Memory B cell (primary cell): Measurements from ENCODE around the gene C3orf20.

Source experiments
- ATAC-seq: fragments of 150-1000 bp; cut with Tn5 transposase; 2 replicates; pipeline ENCODE4 v1.10.0; 2021; ENCODE audit warnings: low read depth, mild to moderate bottlenecking, moderate library complexity
- DNase-seq, 2 donors: peaks; one replicate each; pipeline ENCODE4 v3.0.0; 2022; ENCODE audit warnings: low spot score in 2 of 2
- H3K27ac Mint-ChIP-seq: one replicate; pipeline ENCODE4 v1.8.0; 2022; ENCODE audit warnings: mild to moderate bottlenecking, moderate library complexity, mixed read lengths
- H3K27me3 Mint-ChIP-seq: one replicate; pipeline ENCODE4 v1.8.0; 2022; ENCODE audit warnings: mixed read lengths
- H3K36me3 Mint-ChIP-seq: one replicate; pipeline ENCODE4 v1.8.0; 2022; ENCODE audit warnings: mild to moderate bottlenecking, mixed read lengths
- H3K4me1 Mint-ChIP-seq: one replicate; pipeline ENCODE4 v1.8.0; 2022; ENCODE audit warnings: mixed read lengths
- H3K4me3 Mint-ChIP-seq: one replicate; pipeline ENCODE4 v1.8.0; 2022; ENCODE audit warnings: mild to moderate bottlenecking, moderate library complexity, mixed read lengths
- H3K9me3 Mint-ChIP-seq: one replicate; pipeline ENCODE4 v1.8.0; 2022; ENCODE audit warnings: mixed read lengths

Gene C3orf20

DNA sequence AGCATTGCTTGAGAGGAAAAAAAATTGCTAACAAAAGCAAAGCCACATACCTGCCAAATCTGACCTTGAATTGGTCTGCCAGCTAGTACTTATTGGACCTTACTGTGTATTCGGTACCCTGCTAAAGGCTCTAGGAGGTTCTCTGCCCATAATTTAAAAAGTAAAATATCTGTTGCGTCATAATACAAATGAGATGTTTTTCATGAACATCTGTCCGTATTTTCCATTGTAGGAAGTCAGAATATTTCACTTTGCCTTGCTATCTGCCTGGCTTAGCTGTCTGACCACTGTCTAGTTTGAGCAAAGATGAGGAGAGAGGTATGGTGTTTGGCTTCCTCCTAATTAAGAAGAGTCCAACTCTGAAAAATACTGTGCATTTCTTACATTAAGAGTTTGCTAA is 10.8 kb upstream of the C3orf20 start:
- peaks cover 41% of the 10 kb centered on the region for H3K36me3 Mint-ChIP-seq

DNA sequence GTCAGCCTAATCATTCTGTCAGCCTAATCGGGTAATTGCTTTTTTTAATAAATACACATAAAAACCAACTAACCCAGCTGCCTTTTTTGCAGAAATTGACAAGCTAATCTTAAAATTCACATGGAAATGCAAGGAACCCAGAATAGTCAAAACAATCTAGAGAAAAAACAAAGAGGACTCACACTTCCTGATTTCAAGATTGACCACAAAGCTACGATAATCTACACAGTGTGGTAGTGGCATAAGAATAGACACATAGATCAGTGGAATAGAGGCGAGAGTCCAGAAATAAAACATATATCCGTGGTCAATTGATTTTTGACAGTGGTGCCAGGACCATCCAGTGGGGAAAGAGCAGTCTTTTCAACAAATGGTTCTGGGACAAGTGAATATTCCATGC is 2.4 kb upstream of the C3orf20 start:
- peaks cover 24% of the 10 kb centered on the region for H3K36me3 Mint-ChIP-seq
- H3K9me3 Mint-ChIP-seq: no peaks in the 10 kb centered on the region
- no peaks in the 10 kb centered on the region for H3K27me3 Mint-ChIP-seq

More for the DNA sequence above, 10.8 kb upstream of the C3orf20 start:
- Mint-ChIP-seq H3K27ac (no peak overlapping the region), H3K4me1 (peaks cover 2% of the 10 kb centered on the region), H3K9me3 (no peaks in the 10 kb centered on the region), H3K27me3 (no peaks in the 10 kb centered on the region), H3K4me3 (no peak overlapping the region)
- DNase-seq (no peak), ATAC-seq (no peak)

DNA sequence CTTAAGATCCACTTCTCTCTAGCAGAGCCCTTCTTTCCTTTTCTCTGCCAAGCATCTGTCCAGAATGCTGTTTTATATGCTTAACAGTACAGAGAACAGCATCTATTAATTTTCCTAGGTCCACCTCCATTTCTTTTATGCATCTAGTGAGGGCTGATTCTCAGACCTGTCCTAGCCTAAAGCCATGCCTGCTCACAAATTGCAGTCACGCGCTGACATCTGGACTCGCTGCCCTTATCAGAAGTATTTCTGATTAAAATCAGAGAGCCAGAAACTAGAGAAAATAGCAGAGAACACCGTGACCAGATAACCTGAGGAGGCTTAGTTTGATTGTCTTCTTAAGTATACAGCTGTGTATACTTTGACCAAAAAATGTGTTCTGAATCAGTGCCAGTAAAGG is 1.9 kb downstream of the C3orf20 start:
- DNase-seq: no peak
- ATAC-seq: no peak
- Mint-ChIP-seq H3K9me3 (peaks cover 6% of the 10 kb centered on the region), H3K4me3 (no peak overlapping the region), H3K27me3 (no peaks in the 10 kb centered on the region), H3K36me3 (peaks cover 14% of the 10 kb centered on the region), H3K27ac (no peak overlapping the region), H3K4me1 (peaks cover 3% of the 10 kb centered on the region)

More for the DNA sequence above, 2.4 kb upstream of the C3orf20 start:
- DNase-seq (no peak), ATAC-seq (no peak)
- Mint-ChIP-seq H3K4me3 (no peak overlapping the region), H3K4me1 (no peaks in the 10 kb centered on the region), H3K27ac (peak overlapping the region; percentile 72)

DNA sequence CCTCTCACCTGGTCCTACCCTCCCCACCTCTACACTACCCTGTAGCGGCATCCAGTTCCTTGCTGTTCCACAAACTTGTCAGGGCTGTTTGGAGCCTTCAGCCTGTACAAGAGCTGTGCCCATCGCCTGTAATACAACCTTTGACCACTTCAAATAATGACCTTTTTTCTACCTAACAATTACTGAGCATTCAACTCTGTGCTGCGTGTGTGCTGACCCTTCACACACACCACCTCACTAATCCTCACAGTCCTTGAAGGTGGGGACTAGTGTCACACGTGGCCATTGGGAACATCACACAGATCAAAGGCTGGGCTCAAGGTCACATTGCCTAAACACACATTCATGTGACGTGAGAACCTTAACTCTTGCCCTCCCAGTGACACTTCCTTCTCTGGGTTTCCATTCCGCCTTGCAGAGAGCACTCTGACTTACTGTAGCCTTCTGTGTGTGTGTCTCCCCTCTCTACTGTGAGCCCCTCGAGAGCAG is 3.1 kb downstream of the C3orf20 start:
- DNase-seq (no peak), ATAC-seq (no peak)
- H3K9me3 Mint-ChIP-seq: peaks cover 6% of the 10 kb centered on the region
- H3K36me3 Mint-ChIP-seq: peaks cover 7% of the 10 kb centered on the region
- peaks cover 3% of the 10 kb centered on the region for H3K4me1 Mint-ChIP-seq
- no peak overlapping the region for H3K4me3 Mint-ChIP-seq
- H3K27ac Mint-ChIP-seq: no peak overlapping the region
- H3K27me3 Mint-ChIP-seq: no peaks in the 10 kb centered on the region

DNA sequence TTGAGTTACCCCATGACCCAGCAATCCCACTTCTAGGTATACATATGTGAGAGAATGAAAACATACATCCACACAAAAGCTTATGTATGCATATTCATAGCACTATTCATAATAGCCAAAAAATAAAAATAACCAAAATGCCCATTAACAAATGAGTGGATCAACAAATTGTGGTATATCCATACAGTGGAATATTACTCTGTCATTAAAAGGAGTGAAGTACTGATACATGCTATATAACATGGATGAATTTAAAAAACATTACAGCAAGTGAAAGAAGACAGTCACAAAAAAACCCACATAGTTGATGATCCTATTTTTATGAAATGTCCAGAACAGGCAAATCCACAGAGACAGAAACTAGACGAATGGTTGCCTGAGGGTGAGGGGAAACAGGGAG is 5.2 kb downstream of the C3orf20 start:
- H3K4me3 Mint-ChIP-seq: no peak overlapping the region
- no peak overlapping the region for H3K27ac Mint-ChIP-seq
- H3K36me3 Mint-ChIP-seq: peaks cover 7% of the 10 kb centered on the region
- H3K9me3 Mint-ChIP-seq: peaks cover 6% of the 10 kb centered on the region
- ATAC-seq (no peak), DNase-seq (no peak)
- H3K4me1 Mint-ChIP-seq: peaks cover 3% of the 10 kb centered on the region
- H3K27me3 Mint-ChIP-seq: no peaks in the 10 kb centered on the region

DNA sequence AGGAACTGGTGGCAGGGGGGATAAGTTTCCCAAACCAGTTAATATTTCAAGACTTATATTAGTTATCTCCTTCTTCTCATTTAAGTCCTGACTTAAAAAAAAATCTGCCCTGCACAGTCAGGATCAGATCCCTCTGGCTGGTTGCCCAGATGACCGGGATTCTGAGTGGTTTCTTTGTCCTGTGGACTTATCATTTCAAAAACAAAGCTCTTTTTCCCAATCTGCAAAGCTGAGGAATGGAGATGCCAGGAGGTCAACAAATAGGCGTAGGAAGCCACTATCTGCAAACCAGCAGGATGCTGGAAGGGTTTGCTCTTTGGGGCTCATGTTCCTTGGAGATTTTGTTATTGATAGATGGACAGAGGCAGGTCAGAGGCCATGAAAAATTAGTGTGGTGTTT is 5.8 kb downstream of the C3orf20 start:
- no peaks in the 10 kb centered on the region for H3K27me3 Mint-ChIP-seq
- peaks cover 7% of the 10 kb centered on the region for H3K36me3 Mint-ChIP-seq
- peaks cover 6% of the 10 kb centered on the region for H3K9me3 Mint-ChIP-seq
- ATAC-seq (no peak), DNase-seq (no peak)
- no peak overlapping the region for H3K4me3 Mint-ChIP-seq
- H3K27ac Mint-ChIP-seq: no peak overlapping the region
- peaks cover 8% of the 10 kb centered on the region for H3K4me1 Mint-ChIP-seq

DNA sequence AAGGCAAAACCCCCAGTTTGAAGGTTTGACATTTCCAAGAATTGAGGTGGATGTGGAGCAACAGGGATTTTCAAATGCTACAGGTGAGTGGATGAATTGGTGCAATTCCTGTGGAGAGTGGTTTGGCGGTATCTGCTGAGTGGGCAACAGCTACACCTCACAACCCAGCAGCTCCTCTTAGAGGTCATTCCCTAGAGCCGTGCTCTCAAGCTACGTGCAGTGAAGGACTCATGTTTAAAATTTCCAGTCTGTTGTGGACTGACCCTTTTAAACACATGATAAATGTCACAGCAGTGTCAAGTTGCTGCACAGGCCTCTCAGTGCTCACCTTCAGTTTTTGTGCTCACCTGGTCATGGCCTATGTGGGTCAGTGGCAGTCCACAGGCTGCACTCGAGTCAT is 9.5 kb downstream of the C3orf20 start:
- Mint-ChIP-seq H3K27ac (no peak overlapping the region), H3K36me3 (peaks cover 4% of the 10 kb centered on the region), H3K4me3 (no peak overlapping the region), H3K27me3 (peaks cover 1% of the 10 kb centered on the region), H3K9me3 (peaks cover 4% of the 10 kb centered on the region), H3K4me1 (peaks cover 15% of the 10 kb centered on the region)
- ATAC-seq (no peak), DNase-seq (no peak)

DNA sequence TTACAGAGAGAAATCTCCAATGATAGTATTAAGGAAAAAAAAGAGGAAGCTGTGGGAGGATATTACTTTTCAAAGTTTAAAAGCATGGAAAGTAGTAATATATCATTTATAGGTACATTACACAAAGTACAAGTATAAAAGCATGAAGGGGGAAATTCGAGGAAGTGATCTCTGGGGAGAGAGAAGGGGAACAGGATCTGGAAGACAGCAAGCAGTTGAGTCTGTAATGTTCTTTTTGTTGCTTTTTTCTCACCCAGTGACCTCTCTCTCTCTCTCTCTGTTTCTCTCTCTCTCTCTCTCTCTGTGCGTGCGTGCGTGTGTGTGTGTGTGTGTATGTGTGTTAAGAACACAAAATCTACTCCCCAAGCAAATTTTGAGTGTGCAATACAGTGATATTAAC is 10.2 kb downstream of the C3orf20 start:
- Mint-ChIP-seq H3K36me3 (peaks cover 2% of the 10 kb centered on the region), H3K27ac (no peak overlapping the region), H3K4me3 (no peak overlapping the region), H3K27me3 (peaks cover 5% of the 10 kb centered on the region), H3K9me3 (peaks cover 2% of the 10 kb centered on the region), H3K4me1 (peaks cover 17% of the 10 kb centered on the region)
- ATAC-seq (no peak), DNase-seq (no peak)

DNA sequence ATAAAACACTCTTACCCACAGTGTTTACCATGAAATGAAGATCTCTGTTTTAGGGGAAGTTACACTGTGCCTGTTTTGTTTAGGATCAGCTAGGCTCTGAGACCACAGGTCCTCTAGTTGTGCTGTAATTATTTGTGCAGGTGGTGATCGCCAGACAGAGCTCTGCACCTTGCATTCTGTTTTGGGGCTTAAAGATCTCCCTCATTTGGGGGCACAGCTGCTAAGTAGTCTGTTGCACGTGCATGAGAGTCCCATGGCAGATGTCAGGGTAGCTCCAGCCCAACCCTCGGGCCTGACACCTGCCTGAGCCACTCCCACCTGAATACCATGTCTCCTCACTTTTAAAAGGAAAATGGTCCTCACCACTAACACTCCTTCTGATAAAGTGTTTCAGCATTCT is 12.4 kb downstream of the C3orf20 start:
- Mint-ChIP-seq H3K27me3 (peaks cover 19% of the 10 kb centered on the region), H3K4me3 (no peak overlapping the region), H3K27ac (no peak overlapping the region), H3K9me3 (no peaks in the 10 kb centered on the region), H3K36me3 (no peaks in the 10 kb centered on the region), H3K4me1 (peaks cover 20% of the 10 kb centered on the region)
- no peak for ATAC-seq
- no peak for DNase-seq

DNA sequence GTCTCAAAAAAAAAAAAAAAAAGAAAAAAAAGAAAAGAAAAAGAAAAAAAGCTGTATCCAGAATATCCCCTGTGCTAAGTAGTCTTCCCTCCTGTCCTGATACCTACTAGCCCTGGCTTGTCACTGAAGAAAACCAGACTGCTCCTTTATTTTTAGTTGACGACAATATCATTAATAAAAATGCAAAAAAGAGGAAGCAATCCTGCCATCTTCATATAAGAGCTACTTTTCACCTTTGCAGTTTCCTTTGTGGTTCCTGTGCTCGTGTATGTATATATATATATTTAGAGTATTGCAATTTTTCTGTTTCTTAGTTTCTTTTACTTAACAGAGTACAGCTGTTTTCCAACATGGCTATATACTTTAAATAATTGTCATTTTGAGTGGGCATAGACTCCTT is 13.6 kb downstream of the C3orf20 start:
- Mint-ChIP-seq H3K4me1 (peaks cover 20% of the 10 kb centered on the region), H3K9me3 (no peaks in the 10 kb centered on the region), H3K27me3 (peaks cover 19% of the 10 kb centered on the region), H3K36me3 (no peaks in the 10 kb centered on the region), H3K27ac (no peak overlapping the region), H3K4me3 (no peak overlapping the region)
- ATAC-seq: peak; percentile 61
- no peak for DNase-seq

DNA sequence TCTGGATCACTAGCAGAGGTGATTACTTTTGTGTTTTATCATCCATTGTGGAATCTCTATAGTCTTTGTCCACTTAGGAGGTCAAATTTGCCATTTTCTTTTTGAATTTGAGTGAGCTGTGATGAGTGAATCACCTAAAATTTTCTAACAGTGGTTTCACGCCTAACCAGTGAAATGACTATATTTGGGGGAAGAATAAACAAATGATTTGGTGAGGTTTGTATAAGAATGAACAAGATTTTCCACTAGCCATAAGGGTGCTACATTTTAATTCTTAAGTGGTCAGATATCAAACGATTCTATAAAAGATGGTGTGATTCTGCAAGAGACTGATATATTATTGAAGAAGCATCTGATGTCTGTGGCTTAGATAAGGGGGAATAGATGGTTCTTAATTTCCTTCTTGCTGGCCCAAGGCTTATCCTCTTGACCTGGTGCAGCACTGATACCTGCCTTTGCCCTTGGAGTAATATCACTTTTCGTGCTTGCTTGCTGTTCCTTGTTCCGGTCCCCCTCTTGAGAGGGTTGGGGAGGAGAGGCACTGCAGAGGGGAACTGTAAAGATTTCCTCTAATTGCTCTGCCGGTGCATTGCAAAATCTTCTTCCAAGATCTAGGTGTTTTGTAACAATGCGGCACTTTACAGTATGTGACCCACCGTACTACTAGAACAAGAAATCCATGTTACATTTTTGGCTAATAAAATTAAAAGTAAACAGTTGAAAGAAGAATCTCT is 14.5 kb downstream of the C3orf20 start:
- Mint-ChIP-seq H3K27me3 (peaks cover 21% of the 10 kb centered on the region), H3K27ac (no peak overlapping the region), H3K9me3 (peaks cover under 1% of the 10 kb centered on the region), H3K4me1 (peaks cover 20% of the 10 kb centered on the region), H3K36me3 (peaks cover 2% of the 10 kb centered on the region), H3K4me3 (no peak overlapping the region)
- ATAC-seq (no peak), DNase-seq (no peak)

DNA sequence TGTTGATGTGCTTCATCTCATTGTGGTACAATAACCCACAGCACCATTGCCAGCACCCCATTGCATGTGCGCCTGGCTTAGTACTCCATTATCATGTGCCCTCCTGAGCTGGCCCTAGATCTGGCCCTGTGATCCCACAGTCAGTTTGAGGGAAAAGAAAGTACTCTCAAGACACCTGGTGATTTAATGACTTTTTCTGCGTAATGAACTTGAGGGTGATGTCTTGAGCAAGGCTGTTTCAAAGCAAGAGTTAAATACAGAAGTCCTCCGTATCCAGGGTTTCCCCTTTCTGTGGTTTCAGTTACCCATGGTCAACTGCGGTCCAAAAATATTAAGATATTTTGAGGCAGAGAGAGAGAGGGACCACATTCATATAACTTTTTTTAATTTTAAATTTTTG is 16.3 kb downstream of the C3orf20 start:
- H3K27me3 Mint-ChIP-seq: peaks cover 24% of the 10 kb centered on the region
- peaks cover 4% of the 10 kb centered on the region for H3K36me3 Mint-ChIP-seq
- peaks cover 15% of the 10 kb centered on the region for H3K4me1 Mint-ChIP-seq
- DNase-seq: no peak
- peaks cover 3% of the 10 kb centered on the region for H3K9me3 Mint-ChIP-seq
- no peak overlapping the region for H3K4me3 Mint-ChIP-seq
- ATAC-seq: peak; percentile 75
- H3K27ac Mint-ChIP-seq: no peak overlapping the region

DNA sequence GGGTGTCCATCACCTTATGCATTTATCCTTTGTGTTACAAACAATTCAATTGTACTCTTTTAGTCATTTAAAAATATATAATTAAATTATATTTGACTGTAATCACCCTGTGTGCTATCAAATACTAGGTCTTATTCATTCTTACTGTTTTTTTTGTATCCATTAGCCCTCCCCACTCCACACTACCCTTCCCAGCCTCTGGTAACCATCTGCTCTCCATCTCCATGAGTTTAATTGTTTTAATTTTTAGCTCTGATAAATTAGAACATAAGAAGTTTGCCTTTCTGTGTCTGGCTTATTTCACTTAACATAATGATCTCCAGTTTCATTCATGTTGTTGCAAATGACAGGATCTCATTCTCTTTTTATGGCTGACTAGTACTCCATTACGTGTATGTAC is 16.8 kb downstream of the C3orf20 start:
- Mint-ChIP-seq H3K4me3 (no peak overlapping the region), H3K36me3 (peaks cover 4% of the 10 kb centered on the region), H3K9me3 (peaks cover 3% of the 10 kb centered on the region), H3K4me1 (peaks cover 15% of the 10 kb centered on the region), H3K27me3 (peaks cover 24% of the 10 kb centered on the region), H3K27ac (no peak overlapping the region)
- DNase-seq (no peak), ATAC-seq (no peak)

DNA sequence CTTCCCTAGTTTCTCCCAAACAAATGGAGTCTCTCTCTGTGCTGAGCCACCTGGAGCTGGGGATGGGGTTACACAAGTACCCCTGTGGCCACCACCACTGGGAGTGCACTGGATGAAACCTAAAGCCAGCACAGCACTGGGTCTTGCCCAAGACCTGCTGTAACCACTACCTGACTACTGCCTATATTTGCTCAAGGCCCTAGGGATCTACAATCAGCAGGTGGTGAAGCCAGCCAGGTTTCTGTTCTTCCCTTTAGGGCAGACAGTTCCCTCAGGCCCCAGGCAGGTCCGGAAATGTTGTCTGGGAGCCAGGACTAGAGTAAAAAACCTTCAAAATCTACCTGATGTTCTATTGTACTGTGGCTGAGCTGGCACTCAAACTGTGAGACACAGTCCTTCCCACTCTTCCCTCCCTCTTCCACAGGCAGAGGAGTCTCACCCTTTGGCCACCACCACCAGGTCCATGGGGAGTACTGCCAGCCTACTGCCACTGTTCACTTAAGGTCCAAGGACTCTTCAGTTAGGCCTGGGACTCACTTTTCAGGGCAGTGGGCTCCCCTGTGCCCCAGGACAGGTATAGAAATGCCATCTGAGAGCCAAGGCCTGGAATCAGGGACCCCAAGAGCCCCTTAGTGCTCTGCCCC is 23.8 kb downstream of the C3orf20 start:
- H3K4me1 Mint-ChIP-seq: no peaks in the 10 kb centered on the region
- no peak for DNase-seq
- no peak overlapping the region for H3K27ac Mint-ChIP-seq
- H3K36me3 Mint-ChIP-seq: peaks cover 4% of the 10 kb centered on the region
- H3K27me3 Mint-ChIP-seq: peaks cover 8% of the 10 kb centered on the region
- H3K4me3 Mint-ChIP-seq: no peak overlapping the region
- H3K9me3 Mint-ChIP-seq: peaks cover 7% of the 10 kb centered on the region
- ATAC-seq: no peak

DNA sequence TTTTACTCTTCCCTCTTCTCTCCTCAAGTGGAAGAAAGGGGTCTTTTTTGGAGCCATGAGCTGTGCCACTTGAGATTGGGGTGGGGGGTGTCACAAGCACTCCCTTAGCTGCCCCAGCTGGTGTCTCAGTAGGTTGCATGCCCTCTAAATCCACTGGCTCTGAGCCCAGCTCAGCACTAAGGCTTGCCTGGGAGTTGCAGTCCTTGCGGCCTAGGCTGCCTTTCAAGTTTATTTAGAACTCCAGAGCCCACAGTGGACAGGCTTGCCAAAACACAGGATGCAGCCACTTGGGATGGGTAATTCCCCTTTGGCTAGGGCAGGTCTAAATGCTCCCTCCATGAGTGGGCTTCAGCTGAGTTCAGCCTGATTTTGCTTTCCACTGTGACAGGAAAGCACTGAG is 24.7 kb downstream of the C3orf20 start:
- H3K9me3 Mint-ChIP-seq: peaks cover 5% of the 10 kb centered on the region
- peaks cover under 1% of the 10 kb centered on the region for H3K36me3 Mint-ChIP-seq
- peaks cover 4% of the 10 kb centered on the region for H3K27me3 Mint-ChIP-seq
- DNase-seq (no peak), ATAC-seq (no peak)
- H3K27ac Mint-ChIP-seq: no peak overlapping the region
- H3K4me1 Mint-ChIP-seq: no peaks in the 10 kb centered on the region
- no peak overlapping the region for H3K4me3 Mint-ChIP-seq
